Measurements from ENCODE around the gene LRRC37A.
"Not testable (repeated sequence)": the region's sequence is repeated elsewhere in the genome, so short reads cannot be mapped to it uniquely, and the experiment has no call there.

Gene LRRC37A

GRCh38 chr17:46294831-46295230 lies at the start of gene LRRC37A:
LRRC37A (plus strand) TSS chr17:46295131; CDS start chr17:46295134, 3 bp downstream.
- not testable (repeated sequence) for DNase-seq

GRCh38 chr17:46249153-46249552 lies 45.8 kb upstream of the LRRC37A start:
- not testable (repeated sequence) for DNase-seq

DNA sequence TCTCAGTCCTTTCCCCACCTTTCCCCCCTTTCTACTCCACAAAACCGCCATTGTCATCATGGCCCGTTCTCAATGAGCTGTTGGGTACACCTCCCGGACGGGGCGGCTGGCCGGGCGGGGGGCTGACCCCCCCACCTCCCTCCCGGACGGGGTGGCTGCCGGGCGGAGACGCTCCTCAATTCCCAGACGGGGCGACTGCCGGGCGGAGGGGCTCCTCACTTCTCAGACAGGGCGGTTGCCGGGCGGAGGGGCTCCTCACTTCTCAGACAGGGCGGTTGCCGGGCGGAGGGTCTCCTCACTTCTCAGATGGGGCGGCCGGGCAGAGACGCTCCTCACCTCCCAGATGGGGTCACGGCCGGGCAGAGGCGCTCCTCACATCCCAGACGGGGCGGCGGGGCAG lies 42.1 kb upstream of the LRRC37A start:
- not testable (repeated sequence) for DNase-seq

- peak; percentile 35 for DNase-seq
Observed at GRCh38 chr17:46253722-46254121, 41.2 kb upstream of the LRRC37A start.

GRCh38 chr17:46254215-46254614 lies 40.7 kb upstream of the LRRC37A start:
- not testable (repeated sequence) for DNase-seq

DNA sequence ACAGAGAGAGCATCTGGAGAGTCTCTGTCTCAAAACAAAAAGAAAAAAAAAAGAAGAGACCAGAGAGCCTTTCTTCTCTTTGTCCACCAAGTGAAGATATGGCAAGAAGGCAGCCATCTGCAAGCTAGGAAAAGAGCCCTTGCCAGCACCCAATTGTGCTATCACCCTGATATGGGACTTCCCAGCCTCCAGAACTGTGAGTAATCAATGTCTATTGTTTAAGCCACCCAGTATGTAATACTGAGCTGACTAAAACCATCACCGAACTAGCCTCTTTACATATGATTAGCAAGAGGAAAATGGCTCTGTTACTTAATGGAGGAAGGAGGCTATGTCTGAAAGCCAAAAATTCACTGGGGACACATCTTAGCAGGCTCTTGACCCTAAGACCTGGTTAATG lies 38.6 kb upstream of the LRRC37A start:
- DNase-seq: not testable (repeated sequence)

DNA sequence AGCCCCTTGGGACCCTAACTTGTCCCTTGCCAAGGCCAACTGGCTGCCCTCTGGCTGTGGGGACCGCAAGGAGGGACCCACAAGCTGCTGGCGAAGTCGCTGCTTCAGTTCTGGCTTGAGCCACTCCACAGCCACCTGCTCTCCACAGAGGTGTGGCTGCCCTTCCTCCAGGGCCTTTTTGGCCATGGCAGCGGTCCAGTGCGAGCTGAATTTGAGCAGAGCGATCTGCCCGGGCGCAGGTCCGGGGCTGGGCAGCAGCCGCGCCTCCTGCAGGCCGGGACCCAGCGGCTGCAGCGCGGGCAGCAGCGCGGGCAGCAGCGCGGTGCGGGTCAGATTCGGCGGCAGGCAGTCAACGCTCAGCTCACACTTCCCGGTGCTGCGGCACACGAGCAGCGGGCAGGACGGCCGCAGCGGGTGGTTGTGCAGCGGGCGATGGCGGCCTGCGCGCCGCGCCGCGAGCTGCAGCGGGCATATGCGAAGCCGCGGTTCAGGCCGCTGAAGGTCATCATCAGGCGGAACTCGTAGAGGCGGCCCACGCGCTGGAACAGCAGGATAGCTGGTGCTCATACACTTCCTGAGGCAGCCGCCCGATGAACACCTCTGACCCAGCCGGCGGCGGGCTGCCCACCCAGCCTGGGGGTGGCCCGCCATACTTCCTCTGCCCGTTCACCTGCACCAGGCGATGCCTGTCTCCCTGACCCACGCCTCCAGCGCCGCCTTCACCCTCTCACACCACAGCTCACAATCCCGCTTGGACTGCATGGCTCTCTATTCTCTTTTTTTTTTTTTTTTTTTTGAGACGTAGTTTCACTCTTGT lies 34.9 kb upstream of the LRRC37A start:
- DNase-seq: peak; percentile 50

DNA sequence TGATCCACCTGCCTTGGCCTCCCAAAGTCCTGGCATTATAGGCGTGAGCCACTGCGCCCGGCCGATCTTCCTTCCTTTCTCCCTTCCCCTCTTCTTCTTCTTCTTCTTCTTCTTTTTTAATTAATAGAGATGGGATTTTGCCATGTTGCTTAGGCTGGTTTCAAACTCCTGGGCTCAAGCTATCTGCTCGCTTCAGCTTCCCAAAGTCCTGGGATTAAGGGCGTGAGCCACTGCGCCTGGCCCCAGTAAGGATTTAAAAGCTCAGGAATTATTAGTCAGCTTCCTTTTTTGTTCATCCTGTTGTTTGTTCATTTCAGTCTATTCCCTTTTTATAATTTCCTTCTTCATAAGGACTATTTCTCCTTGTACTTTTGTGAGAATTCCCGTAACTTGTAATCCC lies 32.7 kb upstream of the LRRC37A start:
- no peak for DNase-seq

DNA sequence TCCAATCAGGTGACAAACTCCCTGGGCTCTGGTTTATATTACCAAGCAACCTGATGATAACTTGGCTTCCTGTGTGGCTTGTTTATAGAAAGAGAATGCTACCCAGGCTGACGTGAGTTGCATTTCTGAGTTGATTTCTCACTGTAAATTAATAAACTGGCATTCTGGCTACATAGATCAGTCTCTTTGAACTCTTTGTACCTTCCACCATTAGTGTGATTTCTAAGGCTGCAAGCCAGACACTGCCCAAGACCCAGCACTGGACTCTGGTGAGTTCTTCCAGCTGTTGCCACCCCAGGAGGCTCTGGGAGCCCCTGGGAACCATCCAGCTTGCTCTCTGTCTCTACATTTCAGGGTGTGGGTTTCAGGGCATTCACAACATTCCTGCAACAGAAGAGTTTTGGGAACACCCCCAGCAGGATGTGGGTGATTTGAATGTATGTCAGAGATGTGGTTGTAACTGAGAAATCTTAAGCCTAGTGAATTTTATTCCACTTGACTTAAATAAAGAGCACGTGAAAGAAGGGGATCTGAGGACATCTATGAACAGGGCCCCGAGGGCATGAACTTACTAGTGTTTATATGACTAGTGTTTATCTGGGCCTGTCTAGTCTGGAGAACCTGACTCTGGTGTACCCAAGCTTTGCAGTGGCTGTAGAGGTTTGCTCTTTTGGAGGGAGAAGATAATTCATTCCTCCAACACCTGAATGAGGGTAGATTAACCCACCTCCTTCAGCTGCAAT lies 30.3 kb upstream of the LRRC37A start:
- peak; percentile 24 for DNase-seq

GRCh38 chr17:46266063-46266655 lies 28.8 kb upstream of the LRRC37A start:
- not testable (repeated sequence) for DNase-seq

DNA sequence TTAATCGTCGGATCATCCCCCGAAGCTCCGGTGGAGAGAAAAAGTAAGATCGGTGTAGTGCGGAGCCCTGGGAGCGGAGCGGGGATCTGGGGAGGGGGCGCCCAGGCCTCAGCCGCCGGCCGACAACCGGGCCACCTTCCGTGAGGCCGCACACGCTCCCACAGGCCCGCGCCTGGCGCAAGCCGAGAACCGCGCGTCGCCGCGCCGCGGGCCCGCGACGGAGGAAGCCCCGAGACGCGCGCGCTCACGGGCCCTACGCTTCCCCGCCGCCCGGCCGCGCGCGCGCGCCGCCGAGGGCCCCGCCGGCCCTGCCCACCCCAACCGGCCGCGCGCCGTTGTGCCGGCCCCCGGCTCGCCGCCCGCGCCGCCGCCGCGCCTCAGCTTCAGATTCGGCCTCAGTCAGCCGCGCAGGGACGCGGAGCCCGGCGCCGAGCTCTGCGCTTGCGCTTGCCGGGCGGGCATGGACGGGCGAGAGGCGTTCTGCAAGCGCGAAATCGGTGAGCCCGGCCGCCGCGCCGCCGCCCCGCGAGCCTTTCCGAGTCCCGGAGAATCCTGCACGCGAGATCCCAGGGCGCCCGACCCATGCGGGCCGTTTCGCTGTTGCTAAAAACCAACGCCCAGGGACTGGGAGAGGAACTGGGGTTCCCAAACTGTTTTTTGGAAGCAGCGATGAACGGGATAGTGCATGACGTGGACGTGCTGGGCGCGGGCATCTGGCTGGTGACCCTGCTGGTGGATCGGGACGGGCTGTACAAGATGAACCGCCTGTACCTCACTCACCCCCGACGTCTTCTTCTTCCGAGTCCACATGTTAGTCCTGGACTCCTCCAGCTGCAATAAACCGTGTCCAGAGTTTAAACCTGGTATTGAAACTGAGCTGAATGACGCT lies 28.0 kb upstream of the LRRC37A start:
- DNase-seq: peak; percentile 97

DNA sequence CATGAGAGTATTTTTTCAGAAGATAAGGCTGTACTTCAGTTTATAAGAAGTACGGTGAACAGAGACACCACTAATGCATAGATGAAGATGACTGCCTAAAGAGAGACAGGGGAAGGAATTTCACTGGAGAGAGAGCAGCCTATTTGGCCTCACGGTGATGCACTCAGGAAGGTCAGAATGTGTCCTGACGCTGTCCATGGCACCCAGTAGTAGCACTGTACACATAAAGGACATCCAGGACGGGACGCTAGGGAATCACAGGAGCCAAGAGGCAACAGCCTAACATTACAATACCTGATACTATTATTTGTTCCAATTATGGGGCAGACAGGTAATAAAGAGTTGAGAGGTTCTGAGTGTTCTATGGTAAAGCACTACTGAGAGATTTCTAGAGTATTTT lies 24.9 kb upstream of the LRRC37A start:
- no peak for DNase-seq

- no peak for DNase-seq
Observed at GRCh38 chr17:46273541-46274236, 21.2 kb upstream of the LRRC37A start.

GRCh38 chr17:46274238-46274637 lies 20.7 kb upstream of the LRRC37A start:
- no peak for DNase-seq

- not testable (repeated sequence) for DNase-seq
Observed at GRCh38 chr17:46276728-46277479, 18.0 kb upstream of the LRRC37A start.

DNA sequence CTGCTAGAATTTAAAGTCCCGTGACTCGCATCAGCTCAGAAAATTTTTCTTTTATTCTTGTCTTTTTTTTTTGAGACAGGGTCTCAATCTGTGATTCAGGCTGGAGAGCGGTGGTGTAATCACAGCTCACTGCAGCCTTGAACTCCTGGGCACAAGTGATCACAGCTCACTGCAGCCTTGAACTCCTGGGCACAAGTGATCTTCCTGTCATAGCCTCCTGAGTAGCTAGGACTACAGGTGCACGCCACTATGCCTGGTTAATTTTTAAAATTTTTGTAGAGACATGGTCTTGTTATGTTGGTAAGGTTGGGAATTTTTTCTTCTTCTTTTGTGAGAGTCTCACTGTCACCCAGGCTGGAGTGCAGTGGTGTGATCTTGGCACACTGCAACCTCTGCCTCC lies 13.6 kb upstream of the LRRC37A start:
- DNase-seq: not testable (repeated sequence)

DNA sequence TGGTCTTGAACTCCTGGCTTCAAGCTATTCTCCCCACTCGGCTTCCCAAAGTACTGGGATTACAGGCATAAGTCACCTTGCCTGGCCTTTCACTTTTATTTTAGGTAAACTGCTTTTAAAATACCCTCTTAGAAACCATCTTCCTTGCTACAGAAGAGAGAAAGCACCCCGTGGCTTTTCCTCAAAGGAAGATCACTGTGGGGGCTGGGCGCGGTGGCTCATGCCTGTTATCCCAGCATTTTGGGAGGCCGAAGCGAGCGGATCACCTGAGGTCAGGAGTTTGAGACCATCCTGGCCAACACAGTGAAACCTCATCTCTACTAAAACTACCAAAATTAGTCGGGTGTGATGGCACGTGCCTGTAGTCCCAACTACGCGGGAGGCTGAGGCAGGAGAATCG lies 12.3 kb upstream of the LRRC37A start:
- not testable (repeated sequence) for DNase-seq

GRCh38 chr17:46284467-46284866 lies 10.5 kb upstream of the LRRC37A start:
- DNase-seq: not testable (repeated sequence)

GRCh38 chr17:46285500-46285899 lies 9.4 kb upstream of the LRRC37A start:
- DNase-seq: not testable (repeated sequence)

GRCh38 chr17:46286764-46287221 lies 8.1 kb upstream of the LRRC37A start:
- DNase-seq: peak; percentile 92

DNA sequence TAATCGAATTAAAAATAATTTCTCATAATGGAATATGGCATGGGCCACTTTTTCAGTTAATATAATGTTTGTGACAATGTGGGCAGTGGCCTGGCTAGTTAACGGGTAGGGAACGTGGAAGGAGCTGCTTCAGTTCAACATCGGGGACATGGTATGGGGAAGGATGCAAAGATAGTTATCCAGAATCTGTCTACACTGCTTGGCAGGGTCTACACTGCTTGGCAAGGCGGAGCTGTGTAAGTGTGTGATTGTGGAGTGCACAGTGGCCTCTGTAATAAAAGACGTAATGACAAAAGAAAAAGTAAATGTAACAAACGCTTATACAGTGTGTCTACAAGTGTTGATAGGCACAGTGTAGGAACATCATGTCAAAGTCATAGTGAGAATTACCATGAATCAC lies 7.3 kb upstream of the LRRC37A start:
- not testable (repeated sequence) for DNase-seq

Measured in eye (tissue), 1 donor.